Endothelial cell of umbilical vein (primary cell): ENCODE measurements around the gene SCD. TPM values are rescaled to one million over a fixed set of nuclear protein-coding genes. Genes with fewer than 3 reads are reported as not detected.

Experiments
- BruUV-seq: library from RNA; stranded (reverse); fragments of 400-500 nt; replicated peaks from 2 replicates; lab custom pipeline; 2021; lab: Mats Ljungman, UMichigan
- CTCF ChIA-PET: fragments of 300-600, 350-600 bp; sonication (Branson Sonifier 250); formaldehyde crosslinking; loops from one replicate; lab custom pipeline; 2021; ENCODE audit warnings: antibody characterized with exemption, inconsistent platforms; lab: Charles Lee
- POLR2A ChIA-PET: fragments of 300-600, 350-600 bp; sonication (Branson Sonifier 250); formaldehyde crosslinking; loops from one replicate; lab custom pipeline; 2021; ENCODE audit warnings: antibody characterized with exemption, inconsistent platforms; lab: Charles Lee
- DNase-seq: peaks from one replicate; pipeline ENCODE4 v3.0.0-alpha.2; 2011; ENCODE audit warnings: low read depth, low spot score
- FAIRE-seq: peaks from 2 replicates; lab custom pipeline; 2011; peaks lifted over from hg19 to GRCh38; lab: Jason Lieb, UNC
- H2AFZ ChIP-seq: 2 replicates; pipeline ENCODE4 v1.6.0; 2012; ENCODE audit warnings: low read depth, low read length, control low read depth, inconsistent platforms
- H3K27ac ChIP-seq: 2 replicates; pipeline ENCODE4 v1.5.1; 2011; ENCODE audit warnings: low read depth, mild to moderate bottlenecking, control low read depth, low read length, moderate library complexity; ENCODE audit not compliant: insufficient read depth
- H3K27me3 ChIP-seq, 2 experiments: 2 replicates each; pipeline versions ENCODE4 v1.6.0 to v1.6.1; 2011; ENCODE audit warnings: low read length in 2 of 2, mixed read lengths in 1 of 2; ENCODE audit not compliant: control insufficient read depth in 2 of 2, insufficient read depth in 2 of 2
- H3K36me3 ChIP-seq, 2 experiments: 2 replicates in 1 of 2; 3 replicates in 1 of 2; pipeline ENCODE4 v1.5.1; 2011; ENCODE audit warnings: low read length in 2 of 2, mild to moderate bottlenecking in 1 of 2, moderate library complexity in 1 of 2; ENCODE audit not compliant: control insufficient read depth in 2 of 2, insufficient read depth in 2 of 2; ENCODE audit errors: extremely low read depth in 1 of 2
- H3K4me1 ChIP-seq: 3 replicates; pipeline ENCODE4 v1.5.1; 2011; ENCODE audit warnings: mild to moderate bottlenecking, low read length; ENCODE audit not compliant: control insufficient read depth, insufficient read depth; ENCODE audit errors: extremely low read depth
- H3K4me2 ChIP-seq: 2 replicates; pipeline ENCODE4 v1.6.1; 2011; ENCODE audit warnings: low read length, control low read depth, mixed read lengths; ENCODE audit not compliant: insufficient read depth
- H3K4me3 ChIP-seq, 3 experiments: fragments of 200-600 bp in 1 of 3; sonication (generic), shearing (Covaris generic) in 1 of 3; replicated peaks in 1 of 3; 2 replicates each; pipeline ENCODE4 v1.5.1; 2011 to 2016; ENCODE audit warnings: control low read depth in 3 of 3, low read length in 3 of 3, mild to moderate bottlenecking in 2 of 3, inconsistent platforms in 1 of 3, low read depth in 1 of 3, moderate library complexity in 1 of 3; ENCODE audit not compliant: insufficient read depth in 1 of 3
- H3K79me2 ChIP-seq: 2 replicates; pipeline ENCODE4 v1.6.0; 2012; ENCODE audit warnings: low read length, inconsistent platforms; ENCODE audit not compliant: control insufficient read depth, insufficient read depth
- H3K9ac ChIP-seq: replicated peaks from 2 replicates; pipeline ENCODE3; 2011; ENCODE audit warnings: low read length, control low read depth; ENCODE audit not compliant: insufficient read depth; ENCODE audit errors: extremely low read depth
- H3K9me1 ChIP-seq: replicated peaks from 3 replicates; pipeline ENCODE4 v1.6.0; 2011; ENCODE audit warnings: mild to moderate bottlenecking, low read length; ENCODE audit not compliant: control insufficient read depth, insufficient read depth; ENCODE audit errors: extremely low read depth
- H3K9me3 ChIP-seq: replicated peaks from 2 replicates; pipeline ENCODE4 v1.5.1; 2012; ENCODE audit warnings: low read length, inconsistent platforms; ENCODE audit not compliant: control insufficient read depth, insufficient read depth
- H4K20me1 ChIP-seq: replicated peaks from 2 replicates; pipeline ENCODE3; 2011; ENCODE audit warnings: mild to moderate bottlenecking, low read length; ENCODE audit not compliant: control insufficient read depth, insufficient read depth; ENCODE audit errors: extremely low read depth
- EZH2 ChIP-seq: IDR thresholded peaks from 2 replicates; pipeline ENCODE4 v1.6.1; 2012; ENCODE audit warnings: borderline replicate concordance, low read depth, mild to moderate bottlenecking, moderate library complexity, low read length, inconsistent platforms; ENCODE audit not compliant: severe bottlenecking
- FOS ChIP-seq: IDR thresholded peaks from 2 replicates; pipeline ENCODE4 v1.6.1; 2011; ENCODE audit warnings: mild to moderate bottlenecking, low read length, moderate library complexity, borderline replicate concordance; ENCODE audit not compliant: insufficient read depth
- GATA2 ChIP-seq: IDR thresholded peaks from 2 replicates; pipeline ENCODE4 v1.7.0; 2011; ENCODE audit warnings: low read depth, mild to moderate bottlenecking, moderate library complexity, mixed read lengths, low read length; ENCODE audit not compliant: insufficient read length, insufficient read depth
- JUN ChIP-seq: IDR thresholded peaks from 2 replicates; pipeline ENCODE4 v1.6.1; 2011; ENCODE audit warnings: borderline replicate concordance, low read depth; ENCODE audit not compliant: insufficient read length, insufficient read depth
- MYC ChIP-seq: IDR thresholded peaks from one replicate; pipeline ENCODE4 v1.6.1; 2011; ENCODE audit warnings: mild to moderate bottlenecking, low read depth, low read length
- POLR2A ChIP-seq: IDR thresholded peaks from 2 replicates; pipeline ENCODE4 v1.6.1; 2012; ENCODE audit warnings: low read depth, mild to moderate bottlenecking, control low read depth, low read length
- POLR2AphosphoS5 ChIP-seq: IDR thresholded peaks from 2 replicates; pipeline ENCODE4 v1.6.1; 2012; ENCODE audit warnings: low read depth, mild to moderate bottlenecking, control low read depth, low read length, moderate library complexity; ENCODE audit not compliant: insufficient read depth
- dilution Hi-C: fragments of 300-500 bp; cut with MboI; formaldehyde crosslinking; loops from one replicate; pipeline ENCODE4 v1.15.0; 2019; ENCODE audit warnings: low sequenced_read_pairs; ENCODE audit not compliant: extremely low pct_ligation_motif_present
- intact Hi-C: fragments of 100-400 bp; cut with micrococcal nuclease; formaldehyde crosslinking; loops from one replicate; pipeline ENCODE4 v1.10.0; 2022
- polyA plus RNA-seq, 4 experiments: library from polyadenylated mRNA; depleted of rRNA in 3 of 4; stranded (reverse) in 3 of 4; unstranded in 1 of 4; fragments of >200 nt; gene quantifications; 2 replicates each; pipeline versions ENCODE4 v1.2.1 to v1.2.3, GENCODE V29; 2011 to 2012; ENCODE audit warnings: missing spikeins in 1 of 4
- total RNA-seq: library from RNA; stranded (reverse); gene quantifications from 2 replicates; pipeline ENCODE4 v1.2.3, GENCODE V29; 2021
- TF ChIP-seq, protein P1 (sequence below): IDR thresholded peaks from 2 replicates; pipeline ENCODE4 v1.6.1; 2011; ENCODE audit not compliant: insufficient read depth, insufficient read length
- TF ChIP-seq, protein P2 (sequence below), 2 donors: IDR thresholded peaks; 1 replicate in 1 of 2; 2 replicates in 1 of 2; pipeline ENCODE4 v1.5.1; 2011; ENCODE audit warnings: low read length in 2 of 2, mild to moderate bottlenecking in 2 of 2, moderate library complexity in 2 of 2, control low read depth in 1 of 2, inconsistent platforms in 1 of 2, low read depth in 1 of 2; ENCODE audit not compliant: insufficient read depth in 1 of 2; ENCODE audit errors: extremely low read depth in 1 of 2

SCD gene
- total and polyA plus RNA-seq, 2 donors (not counting 3 experiments of a cell fraction or from before 2014, with no cell fraction given) = 258 to 426 TPM

DNA sequence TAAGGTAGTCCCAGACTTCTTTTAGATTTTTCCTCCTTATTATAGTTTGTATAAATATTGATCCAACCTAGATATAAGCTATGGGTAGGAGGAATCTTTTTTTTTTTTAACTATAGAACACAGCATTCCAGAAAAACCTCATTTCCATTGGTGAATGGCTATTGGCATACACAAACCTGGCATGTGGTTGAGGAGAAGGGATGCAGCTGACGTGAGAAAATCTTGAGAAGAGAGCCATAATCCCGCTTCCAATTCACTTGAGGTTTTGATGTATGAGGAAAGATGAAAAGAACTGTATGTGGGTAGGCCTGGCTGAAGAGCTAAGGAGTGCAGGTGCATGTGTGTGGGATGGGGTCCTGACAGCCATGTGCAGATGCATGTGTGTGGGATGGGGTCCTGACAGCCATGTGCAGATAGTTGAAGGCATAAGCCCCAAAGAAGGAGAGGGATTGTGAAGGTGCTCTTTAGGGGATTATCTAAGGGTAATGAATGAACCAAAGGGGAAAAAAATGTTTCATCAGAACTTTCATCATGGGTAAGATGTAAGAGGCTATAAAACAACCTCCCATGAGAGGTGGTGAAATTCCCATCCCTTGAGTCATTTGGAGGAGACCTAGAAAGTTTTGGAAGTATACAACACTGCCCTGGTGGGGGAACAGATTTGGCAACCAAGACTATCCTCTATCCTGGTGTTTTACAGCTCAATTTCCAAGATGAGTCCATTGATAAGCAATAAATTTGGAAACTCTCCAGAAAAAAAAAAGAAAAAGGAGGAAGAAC is 13.2 kb upstream of the SCD start:
- POLR2A ChIA-PET = no interaction called here
- dilution Hi-C loops = no loop called here

More for the DNA sequence above, 13.2 kb upstream of the SCD start:
- Histone ChIP-seq H3K4me1 (no peaks in the 10 kb centered on the region), H3K27ac (no peak overlapping the region), H3K9me3 (no peaks in the 10 kb centered on the region), H3K27me3 (peaks cover 22 to 30% of the 10 kb centered on the region in 2 experiments), H3K4me3 (no peak overlapping the region), H3K79me2 (no peaks in the 10 kb centered on the region), H3K4me2 (no peak overlapping the region), H4K20me1 (no peaks in the 10 kb centered on the region), H3K36me3 (no peaks in the 10 kb centered on the region), H2AFZ (no peak overlapping the region), H3K9me1 (no peaks in the 10 kb centered on the region), H3K9ac (no peak overlapping the region)
- intact Hi-C loops = no loop called here
- FAIRE-seq = no peak
- CTCF ChIA-PET = interaction anchor here (1.0 to 1.9 kb wide), 7 partner anchors 9 to 185 kb away, joined by 3 to 9 read pairs (median 4); no protein-coding TSS in a partner anchor
- BruUV-seq = no TSS peak
- DNase-seq = no peak
- TF ChIP-seq MYC (no peak), POLR2AphosphoS5 (no peak), POLR2A (no peak), JUN (no peak), EZH2 (no peak), FOS (no peak), GATA2 (no peak)
- TF ChIP-seq, protein P1, sequence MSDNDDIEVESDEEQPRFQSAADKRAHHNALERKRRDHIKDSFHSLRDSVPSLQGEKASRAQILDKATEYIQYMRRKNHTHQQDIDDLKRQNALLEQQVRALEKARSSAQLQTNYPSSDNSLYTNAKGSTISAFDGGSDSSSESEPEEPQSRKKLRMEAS = no peak
- TF ChIP-seq, protein P2, sequence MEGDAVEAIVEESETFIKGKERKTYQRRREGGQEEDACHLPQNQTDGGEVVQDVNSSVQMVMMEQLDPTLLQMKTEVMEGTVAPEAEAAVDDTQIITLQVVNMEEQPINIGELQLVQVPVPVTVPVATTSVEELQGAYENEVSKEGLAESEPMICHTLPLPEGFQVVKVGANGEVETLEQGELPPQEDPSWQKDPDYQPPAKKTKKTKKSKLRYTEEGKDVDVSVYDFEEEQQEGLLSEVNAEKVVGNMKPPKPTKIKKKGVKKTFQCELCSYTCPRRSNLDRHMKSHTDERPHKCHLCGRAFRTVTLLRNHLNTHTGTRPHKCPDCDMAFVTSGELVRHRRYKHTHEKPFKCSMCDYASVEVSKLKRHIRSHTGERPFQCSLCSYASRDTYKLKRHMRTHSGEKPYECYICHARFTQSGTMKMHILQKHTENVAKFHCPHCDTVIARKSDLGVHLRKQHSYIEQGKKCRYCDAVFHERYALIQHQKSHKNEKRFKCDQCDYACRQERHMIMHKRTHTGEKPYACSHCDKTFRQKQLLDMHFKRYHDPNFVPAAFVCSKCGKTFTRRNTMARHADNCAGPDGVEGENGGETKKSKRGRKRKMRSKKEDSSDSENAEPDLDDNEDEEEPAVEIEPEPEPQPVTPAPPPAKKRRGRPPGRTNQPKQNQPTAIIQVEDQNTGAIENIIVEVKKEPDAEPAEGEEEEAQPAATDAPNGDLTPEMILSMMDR (IDR thresholded peaks at IDR 0.05; ENCODE audit: extremely low read depth in 1 of 2, insufficient read depth in 1 of 2, low read depth in 1 of 2, low read length in 2 of 2) = no peak
